NB4 (cell line): Measurements from ENCODE around the gene MPZL3.

Experiments used
- MYC ChIP-seq: IDR thresholded peaks from 2 replicates; pipeline ENCODE4 v1.6.1; 2011; ENCODE audit warnings: low read depth, low read length
- TF ChIP-seq, protein P1 (sequence below): IDR thresholded peaks from one replicate; pipeline ENCODE4 v1.5.1; 2012; ENCODE audit warnings: low read depth, low read length

DNA sequence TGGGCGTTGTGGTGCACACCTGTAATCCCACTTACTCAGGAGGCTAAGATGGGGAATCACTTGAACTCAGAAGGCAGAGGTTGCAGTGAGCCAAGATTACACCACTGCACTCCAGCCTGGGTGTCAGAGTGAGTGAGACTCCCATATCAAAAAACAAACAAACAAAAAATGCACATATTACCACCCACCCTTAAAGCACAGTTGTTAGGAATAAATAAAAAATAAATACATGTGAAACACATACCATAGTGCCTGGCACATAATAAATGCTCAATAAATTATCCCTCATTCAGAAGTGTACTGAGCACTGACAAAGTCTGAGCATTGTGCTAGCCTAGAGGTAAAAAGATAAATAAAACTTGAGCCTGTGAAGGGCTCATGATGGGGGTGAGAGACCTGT is 18.3 kb downstream of the MPZL3 start:
- no peak for TF ChIP-seq MYC
- TF ChIP-seq, protein P1, sequence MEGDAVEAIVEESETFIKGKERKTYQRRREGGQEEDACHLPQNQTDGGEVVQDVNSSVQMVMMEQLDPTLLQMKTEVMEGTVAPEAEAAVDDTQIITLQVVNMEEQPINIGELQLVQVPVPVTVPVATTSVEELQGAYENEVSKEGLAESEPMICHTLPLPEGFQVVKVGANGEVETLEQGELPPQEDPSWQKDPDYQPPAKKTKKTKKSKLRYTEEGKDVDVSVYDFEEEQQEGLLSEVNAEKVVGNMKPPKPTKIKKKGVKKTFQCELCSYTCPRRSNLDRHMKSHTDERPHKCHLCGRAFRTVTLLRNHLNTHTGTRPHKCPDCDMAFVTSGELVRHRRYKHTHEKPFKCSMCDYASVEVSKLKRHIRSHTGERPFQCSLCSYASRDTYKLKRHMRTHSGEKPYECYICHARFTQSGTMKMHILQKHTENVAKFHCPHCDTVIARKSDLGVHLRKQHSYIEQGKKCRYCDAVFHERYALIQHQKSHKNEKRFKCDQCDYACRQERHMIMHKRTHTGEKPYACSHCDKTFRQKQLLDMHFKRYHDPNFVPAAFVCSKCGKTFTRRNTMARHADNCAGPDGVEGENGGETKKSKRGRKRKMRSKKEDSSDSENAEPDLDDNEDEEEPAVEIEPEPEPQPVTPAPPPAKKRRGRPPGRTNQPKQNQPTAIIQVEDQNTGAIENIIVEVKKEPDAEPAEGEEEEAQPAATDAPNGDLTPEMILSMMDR: no peak
